HG02763 (cell line): ENCODE results near the gene METTL17.
"Not testable (repeated sequence)": the region's sequence is repeated elsewhere in the genome, so short reads cannot be mapped to it uniquely, and the experiment has no call there.

Experiments used
- ATAC-seq: cut with Tn5 transposase; IDR thresholded peaks from one replicate; pipeline ENCODE4 v1.9.1; 2021; ENCODE audit warnings: mild to moderate bottlenecking, moderate library complexity; ENCODE audit not compliant: unreplicated experiment

METTL17 gene

GRCh38 chr14:21023817-21024584, 34.2 kb downstream of the METTL17 start:
- no peak for ATAC-seq

- ATAC-seq, result no peak
These were observed 35.0 kb downstream of the METTL17 start, which contains the start of gene NDRG2 for GRCh38 chr14:21024585-21025370. TSS of gene NDRG2 (minus strand) at chr14:21025061. CDS start at chr14:21023315, 1,746 bp downstream.

- ATAC-seq, result no peak
These were observed 35.8 kb downstream of the METTL17 start for GRCh38 chr14:21025371-21026273.

DNA sequence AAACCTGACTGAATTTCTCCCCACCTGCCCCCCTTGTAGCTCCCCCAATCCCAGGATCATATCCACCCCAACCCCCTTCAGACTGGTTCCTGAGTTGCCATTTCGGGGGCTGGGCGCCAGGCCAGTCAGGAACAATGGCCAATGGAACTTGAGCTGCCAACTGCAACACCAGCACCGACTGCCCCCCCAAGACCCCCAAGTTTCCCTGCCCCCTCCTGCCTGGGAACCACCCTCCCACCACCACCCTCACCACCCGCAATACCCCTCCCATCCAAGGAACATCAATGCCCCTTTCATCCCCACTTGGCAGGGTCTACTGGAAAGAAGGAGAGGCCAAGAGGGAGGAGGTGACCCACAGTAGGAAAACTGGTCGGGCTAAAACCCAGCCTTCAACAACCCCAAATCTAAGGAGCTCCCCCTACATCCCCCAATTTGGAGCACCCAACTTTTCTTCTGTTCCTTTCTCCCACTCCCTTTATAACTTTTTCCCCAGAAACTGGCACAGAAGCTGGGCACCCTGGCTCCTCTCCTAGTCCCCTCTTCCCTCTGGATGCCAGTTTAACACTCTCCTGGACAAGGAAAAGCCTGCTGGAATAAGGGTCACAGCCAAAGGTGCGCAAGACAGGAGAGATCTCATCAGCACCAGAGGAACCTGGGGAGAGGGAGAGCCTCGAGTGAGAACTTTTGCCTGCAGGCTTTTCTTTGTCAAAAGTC, 36.7 kb downstream of the METTL17 start:
- ATAC-seq, result no peak

- ATAC-seq, result no peak
These were observed 37.2 kb downstream of the METTL17 start for GRCh38 chr14:21026988-21027315.

- ATAC-seq, result no peak
These were observed 40.1 kb downstream of the METTL17 start, which contains the start of gene TPPP2 for GRCh38 chr14:21029917-21030316. TSS of gene TPPP2 (plus strand) at chr14:21030217. CDS start at chr14:21030582, 365 bp downstream.

GRCh38 chr14:21030531-21030930, 40.8 kb downstream of the METTL17 start:
- ATAC-seq, result no peak

DNA sequence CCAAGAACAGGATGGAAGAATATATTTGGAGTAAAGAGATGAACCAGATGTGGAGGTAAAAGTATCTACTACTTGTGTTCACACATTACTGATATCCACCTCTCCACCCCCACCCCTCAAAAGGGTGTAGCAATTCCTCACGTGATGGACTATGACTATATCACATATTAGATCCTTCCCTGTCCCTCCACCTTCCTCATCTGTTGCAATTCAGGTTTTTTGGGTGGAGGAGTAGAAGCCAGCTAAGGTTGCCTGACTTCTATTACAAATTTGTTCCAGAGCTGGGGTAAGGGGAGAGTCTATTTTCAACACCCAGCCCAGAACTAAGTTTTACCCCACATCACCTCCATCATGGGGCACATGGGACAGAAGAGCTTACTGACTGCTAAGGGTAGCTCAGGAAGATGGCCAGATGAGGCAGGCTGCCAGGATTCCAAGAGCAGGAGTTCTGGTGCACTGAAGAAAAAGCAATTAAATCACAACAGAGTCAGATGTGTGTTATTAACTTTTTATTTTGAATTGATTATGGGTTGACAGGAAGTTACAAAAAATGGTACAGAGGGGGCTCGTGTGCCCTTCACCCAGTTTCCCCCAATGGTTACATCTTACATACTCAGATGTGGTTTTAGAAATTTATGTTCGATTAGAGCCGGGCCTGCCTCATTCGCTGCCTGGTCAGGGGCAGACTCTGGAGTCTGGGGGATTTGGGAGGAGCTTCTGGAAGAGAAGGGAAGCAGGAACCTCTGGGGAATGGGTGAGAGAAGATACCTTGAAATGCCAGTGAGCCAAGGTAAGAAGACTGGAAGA, 42.7 kb downstream of the METTL17 start:
- ATAC-seq, result no peak

DNA sequence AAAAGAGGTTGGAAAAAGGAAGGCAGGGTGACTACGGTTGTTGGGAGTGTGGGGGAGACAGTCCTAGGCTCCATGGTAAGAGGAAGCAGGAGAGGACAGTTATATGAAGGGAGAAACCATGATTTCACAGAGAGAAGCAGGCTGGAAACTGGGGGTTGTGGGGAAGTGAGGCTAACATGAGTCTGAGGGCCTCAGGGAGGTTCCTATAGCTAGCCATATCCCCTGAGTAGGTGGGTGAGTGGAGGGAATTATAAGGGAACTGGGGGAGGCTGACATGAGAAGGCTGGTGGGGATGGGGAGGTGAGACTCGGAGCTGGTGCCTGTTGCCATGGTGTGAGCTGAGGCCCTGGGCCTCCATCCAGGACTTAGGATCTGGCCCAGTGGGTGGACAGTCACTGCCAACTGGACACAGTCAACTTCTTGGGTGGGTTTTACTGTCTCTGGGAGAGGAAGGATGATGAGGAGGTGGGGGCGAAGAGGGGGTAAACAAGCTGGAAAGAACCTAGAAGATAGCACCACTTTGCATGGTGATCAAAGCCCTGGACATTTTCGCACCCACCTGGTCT, 43.4 kb downstream of the METTL17 start:
- no peak for ATAC-seq

DNA sequence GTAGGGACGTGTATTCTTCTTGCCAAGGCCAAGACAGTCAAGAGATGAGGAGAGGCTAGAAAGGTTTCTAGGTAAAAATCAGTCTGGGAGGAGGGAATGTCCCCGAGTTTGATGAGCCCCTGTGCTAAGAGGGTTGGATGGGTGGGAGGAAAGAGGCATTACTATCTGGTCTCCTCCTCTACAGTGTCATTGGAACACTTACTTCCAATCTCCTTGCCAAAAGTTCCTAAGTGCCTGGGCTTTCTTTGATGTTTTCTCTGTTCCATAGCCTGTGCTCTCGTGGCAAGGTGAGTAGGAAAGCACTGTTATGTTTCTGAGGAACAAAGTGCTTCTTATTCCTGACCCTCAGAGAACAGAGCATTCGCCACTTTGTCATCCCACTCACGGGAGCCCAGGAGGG, 44.9 kb downstream of the METTL17 start, which contains the start of gene RNASE13:
Gene RNASE13 (minus strand): TSS at position 101 of the 400 bp plus-strand sequence. CDS start 519 bp downstream, outside the sequence.
- ATAC-seq, result no peak

GRCh38 chr14:21036751-21037150, 47.0 kb downstream of the METTL17 start:
- no peak for ATAC-seq

- ATAC-seq, result no peak
These were observed 47.4 kb downstream of the METTL17 start for GRCh38 chr14:21037156-21037555.

DNA sequence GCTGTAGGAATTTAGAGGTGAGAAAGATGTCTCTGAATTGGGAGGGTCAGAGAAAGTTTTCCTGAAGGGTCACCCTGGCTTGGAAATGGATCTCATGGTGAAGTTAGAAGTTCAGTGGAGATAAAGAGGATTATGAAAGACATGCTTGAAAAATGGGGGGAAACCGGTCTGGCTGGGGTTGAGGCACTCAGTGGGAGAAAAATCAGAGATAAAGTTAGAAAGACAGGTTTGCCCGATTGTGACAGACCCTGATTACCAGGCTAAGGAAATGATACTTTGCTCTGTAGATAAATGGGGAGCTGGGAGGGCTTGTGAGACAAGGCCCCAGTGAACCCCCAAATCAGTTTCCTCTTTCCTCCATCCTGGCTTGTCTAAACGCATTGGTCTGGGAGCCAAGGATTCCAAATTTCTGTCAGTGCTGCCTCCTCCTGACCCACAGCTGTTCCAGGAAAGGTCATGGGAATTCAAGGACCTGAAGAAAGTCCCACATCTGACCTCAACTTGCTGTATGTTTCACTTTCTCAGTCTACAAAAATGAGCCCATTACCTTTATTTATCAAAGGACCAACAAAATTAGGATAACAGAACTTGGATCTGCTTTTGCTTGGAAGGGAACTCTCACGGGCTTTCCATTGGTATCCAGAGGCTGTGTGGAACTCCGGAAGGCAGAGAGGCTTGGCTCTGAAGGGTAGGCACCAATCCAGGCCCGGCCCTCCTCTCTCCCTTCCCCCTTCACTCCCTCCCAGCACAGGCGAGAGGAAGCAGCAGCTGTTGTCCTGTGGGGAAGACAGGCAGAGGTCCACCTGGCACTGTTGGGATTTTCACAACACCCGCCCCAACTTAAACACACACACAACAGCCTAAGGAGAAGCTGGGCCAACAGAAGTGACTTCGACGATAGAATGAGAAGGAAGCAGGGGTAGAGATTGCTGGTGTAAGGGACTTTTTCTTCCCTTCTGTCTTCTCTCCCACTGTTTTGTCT, 49.0 kb downstream of the METTL17 start:
- ATAC-seq, result no peak

- no peak for ATAC-seq
These were observed 50.0 kb downstream of the METTL17 start for GRCh38 chr14:21039585-21040369.

DNA sequence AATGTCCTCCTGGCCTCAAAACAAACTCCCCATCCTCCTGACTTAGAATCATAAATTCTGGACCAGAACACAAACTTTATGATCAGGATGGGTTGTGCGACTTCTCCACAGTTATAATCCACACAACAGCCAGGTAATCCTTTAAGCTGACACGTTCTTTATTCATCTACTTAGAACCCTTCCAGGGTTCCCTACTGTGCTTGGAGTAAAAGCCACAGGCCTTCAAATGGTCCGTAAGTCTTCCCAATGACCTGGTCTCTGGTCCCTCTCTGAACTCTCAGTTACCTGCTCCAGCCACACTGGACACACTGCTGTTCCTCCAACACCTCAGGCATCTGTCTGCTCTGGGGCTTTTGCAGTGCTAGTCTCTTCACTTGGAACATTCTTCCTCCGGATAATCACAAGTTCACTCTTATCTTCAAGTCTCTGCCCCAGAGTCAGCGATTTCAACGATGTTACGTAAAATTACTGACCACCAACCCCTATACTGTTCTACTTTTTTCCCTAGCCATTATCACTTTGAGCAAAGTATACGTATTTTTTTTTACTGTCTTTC, 50.7 kb downstream of the METTL17 start:
- ATAC-seq, result no peak

DNA sequence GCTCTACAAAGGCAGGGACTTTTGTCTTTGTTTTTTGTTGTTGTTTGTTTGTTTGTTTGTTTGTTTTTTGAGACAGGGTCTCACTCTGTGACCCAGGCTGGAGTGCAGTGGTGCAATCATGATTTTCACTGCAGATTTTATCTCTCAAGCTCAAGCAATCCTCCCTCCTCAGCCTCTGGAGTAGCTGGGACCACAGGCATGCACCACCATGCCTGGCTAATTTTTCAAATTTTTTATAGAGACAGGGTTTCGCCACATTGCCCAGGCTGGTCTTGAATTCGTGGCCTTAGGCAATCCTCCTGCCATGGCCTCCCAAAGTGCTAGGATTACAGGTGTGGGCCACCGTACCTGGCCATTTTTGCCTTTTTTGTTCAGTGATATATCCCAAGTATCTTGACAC, 51.2 kb downstream of the METTL17 start:
- not testable (repeated sequence) for ATAC-seq
